Panc1 (cell line): Measurements from ENCODE around the gene ADAM22.

Experiments
- CTCF ChIP-seq: fragments of 450-650 bp; IDR thresholded peaks from 2 replicates; pipeline ENCODE4 v1.5.1; 2017; ENCODE audit warnings: mild to moderate bottlenecking
- POLR2AphosphoS5 ChIP-seq: IDR thresholded peaks from 2 replicates; pipeline ENCODE4 v1.6.1; 2012; ENCODE audit warnings: mild to moderate bottlenecking, low read depth, low read length, moderate library complexity
- TCF7L2 ChIP-seq: IDR thresholded peaks from 2 replicates; pipeline ENCODE4 v1.6.1; 2011; ENCODE audit warnings: mild to moderate bottlenecking, low read depth, low read length, inconsistent platforms

- TF ChIP-seq CTCF (no peak), POLR2AphosphoS5 (no peak), TCF7L2 (no peak)
Observed at GRCh38 chr7:88127637-88128290, 193.7 kb downstream of the ADAM22 start.
